ENCODE measurements around the gene PWWP2B.

The PWWP2B gene

GRCh38 chr10:132362151-132362611, 34.8 kb upstream of the PWWP2B start:
- in situ Hi-C loops (cut with MboI; ENCODE audit: low sequenced_read_pairs): loop anchor here (10.0 kb wide), 1 partner anchor 137 kb away; no protein-coding TSS in a partner anchor

DNA sequence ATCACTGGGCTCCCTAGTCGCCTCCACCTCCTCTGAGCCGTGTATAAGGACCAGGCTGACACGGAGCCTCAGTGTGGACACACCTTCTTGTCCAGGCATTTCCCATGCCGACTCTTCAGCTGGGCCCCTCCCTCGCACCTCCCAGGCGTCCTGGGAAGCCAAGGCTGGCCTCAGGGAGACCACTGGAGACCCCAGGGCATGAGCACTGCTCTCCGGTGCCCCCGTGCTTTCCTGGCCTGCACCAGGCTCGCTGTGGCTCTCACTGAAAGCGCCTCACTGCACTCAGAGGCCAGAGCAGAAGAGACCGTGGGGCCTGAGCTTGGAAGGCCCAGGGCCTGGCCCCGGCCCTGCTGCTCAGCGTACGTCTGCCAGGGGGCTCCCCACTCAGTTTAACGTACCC, 33.6 kb upstream of the PWWP2B start:
- in situ Hi-C loops (cut with MboI; ENCODE audit: low sequenced_read_pairs): loop anchor here (10.0 kb wide), 1 partner anchor 139 kb away; no protein-coding TSS in a partner anchor

DNA sequence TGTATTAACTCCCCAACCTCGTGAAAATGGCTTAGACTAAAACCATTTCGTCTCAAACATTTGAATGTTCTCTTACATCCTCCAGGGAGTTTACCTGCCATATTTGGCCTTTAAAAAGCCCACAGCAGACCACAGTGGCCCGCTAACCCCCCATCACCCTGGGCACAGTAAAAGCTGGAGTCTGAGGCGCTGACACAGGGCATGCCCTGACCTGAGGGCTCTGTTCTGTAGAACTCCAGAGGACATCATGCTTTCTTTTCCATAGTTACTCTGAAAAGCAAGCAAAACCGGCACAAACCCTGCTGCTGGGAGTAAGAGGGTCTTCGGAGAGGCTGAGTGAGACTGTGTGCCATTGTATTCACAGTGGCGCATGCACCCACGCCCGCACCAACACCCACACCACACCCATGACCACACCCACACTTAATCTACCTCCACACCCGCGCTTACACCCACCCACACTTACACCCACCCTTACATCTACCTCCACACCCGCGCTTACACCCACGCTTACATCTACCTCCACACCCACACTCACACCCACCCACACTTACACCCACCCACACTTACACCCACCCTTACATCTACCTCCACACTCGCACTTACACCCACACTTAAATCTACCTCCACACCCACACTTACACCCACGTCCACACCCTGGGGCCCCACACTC, 32.9 kb upstream of the PWWP2B start:
- in situ Hi-C loops (cut with MboI; ENCODE audit: low sequenced_read_pairs): loop anchor here (10.0 kb wide), 1 partner anchor 139 kb away; no protein-coding TSS in a partner anchor

DNA sequence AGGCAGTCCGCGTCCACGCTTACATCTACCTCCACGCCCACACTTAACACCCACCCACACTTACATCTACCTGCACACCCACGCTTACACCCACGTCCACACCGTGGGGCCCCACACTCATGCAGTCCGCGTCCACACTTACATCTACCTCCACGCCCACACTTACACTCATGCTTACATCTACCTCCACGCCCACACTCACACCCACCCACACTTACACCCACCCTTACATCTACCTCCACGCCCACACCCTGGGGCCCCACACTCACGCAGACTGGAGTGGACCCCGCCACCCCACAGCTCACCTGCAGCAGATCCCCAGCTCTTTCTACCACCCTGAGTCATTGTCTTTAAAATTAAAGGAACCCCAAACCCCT, 32.4 kb upstream of the PWWP2B start:
- in situ Hi-C loops (cut with MboI; ENCODE audit: low sequenced_read_pairs): loop anchor here (10.0 kb wide), 1 partner anchor 140 kb away; no protein-coding TSS in a partner anchor

DNA sequence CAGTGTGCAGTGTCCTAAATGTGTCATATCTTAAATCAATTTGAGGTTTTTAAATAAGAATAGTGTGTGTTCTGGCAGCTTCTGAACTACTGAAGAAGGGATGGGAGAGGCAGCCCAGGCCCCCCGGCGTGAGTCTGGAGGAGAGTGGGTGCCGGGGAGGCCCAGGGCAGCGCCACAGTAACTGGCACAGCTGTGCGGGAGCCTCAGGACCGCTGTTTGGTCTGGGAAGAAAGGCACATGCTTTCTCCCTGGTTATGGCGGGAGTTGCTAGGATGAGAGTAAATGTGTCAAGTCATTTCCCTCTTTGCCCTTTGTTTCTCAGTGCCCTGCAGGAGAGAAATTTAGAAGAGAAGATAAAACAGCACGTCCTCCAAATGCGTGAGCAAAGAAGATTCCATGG, 31.9 kb upstream of the PWWP2B start:
- in situ Hi-C loops (cut with MboI; ENCODE audit: low sequenced_read_pairs): loop anchor here (10.0 kb wide), 1 partner anchor 140 kb away; no protein-coding TSS in a partner anchor

DNA sequence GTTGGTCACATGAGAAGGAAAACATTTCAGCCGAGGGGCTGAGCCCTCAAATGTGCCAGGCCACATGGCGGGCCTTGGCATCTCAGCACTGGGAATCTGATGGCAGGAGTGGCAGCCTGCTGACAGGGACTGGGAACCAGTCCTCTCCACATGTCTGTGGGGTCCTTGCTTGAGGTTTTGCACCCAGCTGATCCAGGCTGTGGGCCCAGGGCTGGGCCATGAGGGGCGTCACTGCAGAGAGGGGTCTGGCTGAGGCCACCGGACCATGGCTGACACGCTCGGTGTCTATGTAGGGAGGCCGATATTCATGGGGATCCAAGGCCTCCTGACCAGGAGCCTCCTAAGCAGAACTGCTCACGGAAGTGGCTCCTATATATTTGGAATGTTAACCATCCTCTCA, 31.0 kb upstream of the PWWP2B start:
- in situ Hi-C loops (cut with MboI; ENCODE audit: low sequenced_read_pairs): loop anchor here (10.0 kb wide), 1 partner anchor 141 kb away; no protein-coding TSS in a partner anchor

GRCh38 chr10:132366499-132366898, 30.5 kb upstream of the PWWP2B start:
- in situ Hi-C loops (cut with MboI; ENCODE audit: low sequenced_read_pairs): loop anchor here (10.0 kb wide), 1 partner anchor 142 kb away; no protein-coding TSS in a partner anchor

GRCh38 chr10:132368391-132368790, 28.6 kb upstream of the PWWP2B start:
- in situ Hi-C loops (cut with MboI; ENCODE audit: low sequenced_read_pairs): loop anchor here (10.0 kb wide), 1 partner anchor 144 kb away; no protein-coding TSS in a partner anchor

- in situ Hi-C loops (cut with MboI; ENCODE audit: low sequenced_read_pairs): loop anchor here (10.0 kb wide), 1 partner anchor 144 kb away; no protein-coding TSS in a partner anchor
These were observed 27.9 kb upstream of the PWWP2B start for GRCh38 chr10:132368881-132369635.

DNA sequence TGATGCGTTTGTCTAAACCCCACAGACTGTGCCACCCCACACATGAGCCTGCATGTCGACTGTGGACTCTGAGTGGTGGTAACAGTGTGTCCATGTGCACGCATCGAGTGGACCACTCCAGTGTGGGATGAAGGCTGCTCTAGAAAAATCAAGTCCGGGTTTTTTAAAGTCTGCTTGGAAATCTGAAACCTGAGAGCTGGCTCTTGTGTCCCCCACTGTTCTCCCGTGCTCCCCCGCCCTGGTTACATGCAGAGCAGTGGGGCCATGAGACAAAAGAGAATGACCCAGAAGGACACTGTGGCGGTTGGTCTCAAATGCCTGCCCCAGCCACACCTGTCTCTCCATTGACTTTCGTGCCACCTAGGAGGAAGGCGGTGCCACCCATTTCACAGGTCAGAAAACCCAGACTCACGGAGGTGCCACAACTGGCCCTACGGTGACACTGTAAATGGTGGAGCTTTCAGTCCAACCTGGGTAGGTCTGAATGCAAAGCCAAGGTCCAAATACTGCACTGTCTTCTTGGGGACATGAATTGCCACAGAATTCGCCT, 27.3 kb upstream of the PWWP2B start:
- in situ Hi-C loops (cut with MboI; ENCODE audit: low sequenced_read_pairs): loop anchor here (10.0 kb wide), 1 partner anchor 145 kb away; no protein-coding TSS in a partner anchor

DNA sequence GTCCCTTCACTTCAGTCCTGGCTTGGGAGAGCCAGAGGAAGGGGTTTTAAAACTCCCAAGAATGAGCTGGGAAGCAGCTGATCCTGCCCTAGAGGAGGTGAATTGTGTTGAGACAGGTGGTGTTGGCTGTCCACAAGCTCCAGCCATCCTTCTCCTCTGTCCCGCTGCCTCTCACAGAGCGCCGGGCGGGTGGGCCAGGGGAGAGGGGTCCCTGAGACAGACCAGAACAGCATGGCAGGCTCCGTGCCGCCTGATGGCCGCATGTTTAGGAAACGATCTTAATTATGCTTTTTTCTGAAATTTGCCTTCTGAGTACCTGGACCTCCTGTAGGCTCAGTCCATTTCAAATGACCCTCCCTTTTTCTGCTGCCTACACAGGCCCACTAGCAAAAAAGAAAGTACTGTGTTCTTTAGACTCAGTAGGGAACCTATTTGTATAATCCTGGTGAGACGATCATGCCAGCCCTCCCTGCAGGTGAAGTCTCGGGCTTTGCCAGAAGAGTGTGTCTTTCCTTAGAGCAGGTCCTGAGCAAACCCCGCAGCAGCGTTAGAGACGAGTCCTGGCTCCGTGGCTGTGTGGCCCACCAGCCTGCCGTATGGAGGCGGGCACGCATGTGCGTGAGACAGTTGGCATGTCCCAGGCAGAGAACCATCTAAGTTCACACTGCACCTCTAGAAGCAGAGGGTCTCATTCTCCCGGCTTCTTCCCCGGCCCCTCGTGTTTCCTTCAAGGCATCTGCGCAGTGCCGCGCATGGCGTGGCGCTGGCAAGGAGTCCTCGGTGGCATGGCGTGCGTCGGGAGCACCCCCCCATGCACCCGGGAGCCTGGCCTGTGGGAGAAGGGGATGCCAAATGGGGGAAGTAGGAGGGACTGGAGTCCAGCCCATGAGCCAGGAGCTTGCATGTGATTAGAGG, 26.3 kb upstream of the PWWP2B start:
- in situ Hi-C loops (cut with MboI; ENCODE audit: low sequenced_read_pairs): no loop called here

GRCh38 chr10:132371641-132372081, 25.3 kb upstream of the PWWP2B start:
- in situ Hi-C loops (cut with MboI; ENCODE audit: low sequenced_read_pairs): no loop called here

GRCh38 chr10:132372516-132373095, 24.4 kb upstream of the PWWP2B start:
- in situ Hi-C loops (cut with MboI; ENCODE audit: low sequenced_read_pairs): no loop called here

- in situ Hi-C loops (cut with MboI; ENCODE audit: low sequenced_read_pairs): no loop called here
These were observed 23.6 kb upstream of the PWWP2B start for GRCh38 chr10:132373241-132373955.

DNA sequence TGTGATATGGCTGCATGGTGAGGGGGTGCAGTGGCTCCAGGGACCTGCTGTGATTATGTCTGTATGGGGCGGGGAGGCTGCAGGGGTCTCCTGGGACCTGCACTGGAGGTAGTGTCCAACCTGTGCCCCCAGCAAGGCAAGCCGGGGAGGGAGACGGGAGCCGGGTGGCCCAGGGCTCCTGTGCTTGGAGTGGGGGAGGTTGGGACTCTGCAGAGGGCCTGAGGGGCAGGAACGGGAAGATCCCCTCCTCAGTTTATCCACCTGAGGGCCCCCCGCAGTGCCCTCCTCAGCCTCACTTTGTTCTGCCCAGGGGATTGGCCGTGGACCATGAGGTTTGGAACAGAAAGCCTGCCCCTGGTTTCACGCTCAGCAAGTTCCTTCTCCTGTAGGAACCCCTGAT, 22.8 kb upstream of the PWWP2B start:
- in situ Hi-C loops (cut with MboI; ENCODE audit: low sequenced_read_pairs): no loop called here

DNA sequence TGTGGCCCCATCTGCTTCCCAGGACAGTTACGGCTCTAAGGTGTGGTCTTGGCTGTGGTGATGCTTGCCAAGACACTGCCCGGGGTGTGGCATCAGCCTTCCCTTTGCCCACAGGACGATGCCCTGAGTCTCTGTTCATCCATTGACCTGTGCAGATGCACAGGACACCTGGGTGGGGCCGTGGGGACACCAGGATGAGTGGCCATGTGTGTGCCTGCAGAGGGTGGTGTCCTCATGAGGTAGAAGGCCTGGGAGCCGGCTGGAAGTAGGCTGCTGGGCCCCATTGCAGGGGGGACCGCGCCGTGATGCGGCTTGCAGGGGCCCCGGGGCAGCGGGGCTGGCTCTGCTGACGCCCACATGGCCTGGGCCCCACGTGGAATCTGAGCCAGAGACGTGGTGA, 22.4 kb upstream of the PWWP2B start:
- in situ Hi-C loops (cut with MboI; ENCODE audit: low sequenced_read_pairs): no loop called here

- in situ Hi-C loops (cut with MboI; ENCODE audit: low sequenced_read_pairs): no loop called here
These were observed 21.7 kb upstream of the PWWP2B start for GRCh38 chr10:132375116-132375794.

- in situ Hi-C loops (cut with MboI; ENCODE audit: low sequenced_read_pairs): no loop called here
These were observed 21.2 kb upstream of the PWWP2B start for GRCh38 chr10:132375795-132376297.

All from HL-60/S4 treated with retinoic acid at 250 ng/mL for 4 days and 3 days (cell line).